ENCODE results near the gene LMF1.
"Not testable (repeated sequence)": the region's sequence is repeated elsewhere in the genome, so short reads cannot be mapped to it uniquely, and the experiment has no call there.

DNA sequence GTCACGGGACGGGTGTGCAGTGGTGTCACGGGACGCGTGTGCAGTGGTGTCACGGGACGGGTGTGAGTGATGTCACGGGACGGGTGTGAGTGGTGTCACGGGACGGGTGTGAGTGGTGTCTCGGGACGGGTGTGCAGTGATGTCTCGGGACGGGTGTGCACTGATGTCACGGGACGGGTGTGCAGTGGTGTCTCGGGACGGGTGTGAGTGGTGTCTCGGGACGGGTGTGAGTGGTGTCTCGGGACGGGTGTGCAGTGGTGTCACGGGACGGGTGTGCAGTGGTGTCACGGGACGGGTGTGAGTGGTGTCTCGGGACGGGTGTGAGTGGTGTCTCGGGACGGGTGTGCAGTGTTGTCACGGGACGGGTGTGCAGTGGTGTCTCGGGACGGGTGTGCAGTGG lies 111.8 kb downstream of the LMF1 start:
- TF ChIP-seq CTCF, POLR2A, POLR2AphosphoS5 (IDR thresholded peaks at IDR 0.05): not testable (repeated sequence)
